HepG2 (cell line): ENCODE data around the gene NEURL3. TPM values are rescaled to one million over a fixed set of nuclear protein-coding genes. Genes with fewer than 3 reads are reported as not detected.

ENCODE experiments used
- ARID4A ChIP-seq: sonication (generic); formaldehyde crosslinking; IDR thresholded peaks from 2 replicates; pipeline ENCODE4 v1.5.0; 2020; ENCODE audit warnings: mild to moderate bottlenecking, missing genetic modification reagents, borderline replicate concordance
- ATRX ChIP-seq: sonication (generic); formaldehyde crosslinking; IDR thresholded peaks from 2 replicates; pipeline ENCODE4 v1.4.0; 2020; ENCODE audit warnings: missing genetic modification reagents, borderline replicate concordance
- FOXO1 ChIP-seq: sonication (generic); formaldehyde crosslinking; IDR thresholded peaks from 2 replicates; pipeline ENCODE4 v1.4.0; 2020; ENCODE audit warnings: missing genetic modification reagents
- GATAD1 ChIP-seq: IDR thresholded peaks from 2 replicates; pipeline ENCODE4 v1.6.1; 2016; ENCODE audit warnings: missing genetic modification reagents, missing compliant biosample characterization
- KMT2A ChIP-seq: sonication (generic); formaldehyde crosslinking; IDR thresholded peaks from 2 replicates; pipeline ENCODE4 v1.4.0; 2020; ENCODE audit warnings: missing genetic modification reagents
- MAFK ChIP-seq, 2 experiments: IDR thresholded peaks in 1 of 2; conservative IDR thresholded peaks in 1 of 2; 2 replicates each; pipeline ENCODE4 v1.6.1; 2011; ENCODE audit warnings: improper control_type of control experiment in 2 of 2, low read length in 2 of 2
- MLLT10 ChIP-seq: sonication (generic); formaldehyde crosslinking; IDR thresholded peaks from 2 replicates; pipeline ENCODE4 v1.4.0; 2020; ENCODE audit warnings: missing genetic modification reagents
- NKX3-1 ChIP-seq: sonication (generic); formaldehyde crosslinking; IDR thresholded peaks from 2 replicates; pipeline ENCODE4 v1.5.0; 2020; ENCODE audit warnings: missing genetic modification reagents
- PBX3 ChIP-seq: sonication (generic); formaldehyde crosslinking; IDR thresholded peaks from 2 replicates; pipeline ENCODE4 v1.8.1; 2023; ENCODE audit warnings: missing genetic modification reagents, inconsistent platforms, borderline replicate concordance
- RFX1 ChIP-seq: fragments of 450-650 bp; IDR thresholded peaks from 2 replicates; pipeline ENCODE4 v1.6.1; 2017
- SKI ChIP-seq: fragments of 450-650 bp; IDR thresholded peaks from one replicate; pipeline ENCODE4 v1.6.1; 2018; ENCODE audit warnings: mild to moderate bottlenecking; ENCODE audit not compliant: partially characterized antibody
- U2AF2 ChIP-seq: fragments of 200-400 bp; formaldehyde crosslinking; IDR thresholded peaks from 2 replicates; pipeline ENCODE4 v1.6.1; 2017; ENCODE audit warnings: low read depth, mild to moderate bottlenecking, low read length
- ZBTB40 ChIP-seq, 2 experiments: fragments of 450-650 bp in 1 of 2; sonication (generic) in 1 of 2; formaldehyde crosslinking in 1 of 2; IDR thresholded peaks; 2 replicates each; pipeline versions ENCODE4 v1.6.1 to v1.8.0; 2016 to 2022; ENCODE audit warnings: antibody characterized with exemption in 1 of 2, mild to moderate bottlenecking in 1 of 2, missing genetic modification reagents in 1 of 2
- ZNF558 ChIP-seq: sonication (generic); formaldehyde crosslinking; IDR thresholded peaks from 2 replicates; pipeline ENCODE4 v1.9.0; 2022; ENCODE audit warnings: mild to moderate bottlenecking, missing genetic modification reagents, borderline replicate concordance
- ZNF816 ChIP-seq: sonication (generic); formaldehyde crosslinking; IDR thresholded peaks from 2 replicates; pipeline ENCODE4 v1.8.0; 2022; ENCODE audit warnings: missing genetic modification reagents, mild to moderate bottlenecking, borderline replicate concordance
- polyA plus RNA-seq, 8 experiments: library from polyadenylated mRNA; depleted of rRNA in 3 of 8; stranded (reverse) in 7 of 8; unstranded in 1 of 8; fragments of >200 nt; fragmentation: Illumina TruSeq in 4 of 8; extraction: Trizol in 4 of 8; gene quantifications; 2 replicates each; pipeline versions ENCODE4 v1.2.1 to v1.2.3, GENCODE V29; 2011 to 2016; ENCODE audit warnings: low read depth in 4 of 8, missing spikeins in 1 of 8, mixed read lengths in 1 of 8; ENCODE audit not compliant: insufficient read depth in 1 of 8
- total RNA-seq, 5 experiments: library from RNA; depleted of rRNA; stranded (reverse); fragments of >200 nt; fragmentation: Illumina TruSeq; extraction: Trizol; gene quantifications; 2 replicates each; pipeline ENCODE4 v1.2.3, GENCODE V29; 2016; ENCODE audit warnings: low read depth in 1 of 5

NEURL3 gene
- total and polyA plus RNA-seq, 2 of the 13 experiments (the other 11 are each of a cell fraction or from before 2014, with no cell fraction given): 0.16 to 1.2 TPM

GRCh38 chr2:96509114-96509846 is 4.1 kb upstream of the NEURL3 start (continued):
- TF ChIP-seq ARID4A (CRISPR knock-in tag) (no peak; the same call in 1 of the 2 replicates), ZBTB40 (IDR thresholded peaks at IDR 0.05) (no peak), ZBTB40 (CRISPR knock-in tag; IDR thresholded peaks at IDR 0.05) (peak; percentile 26), PBX3 (CRISPR knock-in tag) (no peak), U2AF2 (no peak), ATRX (no peak), FOXO1 (CRISPR knock-in tag) (0 out of 2 replicates have a peak, but pooled peaks have one; percentile 63), KMT2A (CRISPR knock-in tag) (no peak), SKI (no peak), ZNF558 (no peak), NKX3-1 (CRISPR knock-in tag) (no peak), RFX1 (no peak), GATAD1 (CRISPR knock-in tag) (peak; percentile 59), MAFK (conservative IDR thresholded peaks at IDR 0.05 in 1 of 2, IDR thresholded peaks at IDR 0.05 in 1 of 2; ENCODE audit: low read length in 2 of 2) (no peak), ZNF816 (no peak), MLLT10 (CRISPR knock-in tag) (no peak)
